SK-N-SH treated with all-trans-retinoic acid at 6 μM for 48 hours (cell line): Measurements from ENCODE around the gene CCM2.

Experiments
- ARNTL ChIP-seq: fragments of 450-650 bp; formaldehyde crosslinking; IDR thresholded peaks from 2 replicates; pipeline ENCODE4 v1.5.0; 2020; ENCODE audit warnings: low read depth, mild to moderate bottlenecking, moderate library complexity, borderline replicate concordance
- BACH2 ChIP-seq: fragments of 250-450 bp; sonication (Bioruptor Pico); IDR thresholded peaks from 2 replicates; pipeline ENCODE4 v1.9.0; 2021; ENCODE audit warnings: mild to moderate bottlenecking, borderline replicate concordance
- CSDC2 ChIP-seq: fragments of 250-450 bp; sonication (Bioruptor Pico); IDR thresholded peaks from 2 replicates; pipeline ENCODE4 v1.5.0; 2020; ENCODE audit warnings: mild to moderate bottlenecking, moderate library complexity
- GLIS3 ChIP-seq: fragments of 250-450 bp; sonication (Bioruptor Pico); IDR thresholded peaks from 2 replicates; pipeline ENCODE4 v1.5.0; 2020; ENCODE audit warnings: mild to moderate bottlenecking, moderate library complexity
- ISL1 ChIP-seq: fragments of 250-450 bp; sonication (Bioruptor Pico); IDR thresholded peaks from 2 replicates; pipeline ENCODE4 v2.1.2; 2022; ENCODE audit warnings: mild to moderate bottlenecking, moderate library complexity
- OSR1 ChIP-seq: fragments of 250-450 bp; sonication (Bioruptor Pico); IDR thresholded peaks from 2 replicates; pipeline ENCODE4 v1.8.0; 2022; ENCODE audit warnings: moderate library complexity, mild to moderate bottlenecking, inconsistent platforms
- TOX ChIP-seq: fragments of 250-450 bp; sonication (Bioruptor Pico); IDR thresholded peaks from 2 replicates; pipeline ENCODE4 v1.8.0; 2021; ENCODE audit warnings: mild to moderate bottlenecking, moderate library complexity, borderline replicate concordance
- ZC3H10 ChIP-seq: fragments of 250-450 bp; sonication (Bioruptor Pico); IDR thresholded peaks from 2 replicates; pipeline ENCODE4 v1.5.1; 2021; ENCODE audit warnings: mild to moderate bottlenecking, moderate library complexity
- ZFP3 ChIP-seq: fragments of 250-450 bp; sonication (Bioruptor Pico); IDR thresholded peaks from 2 replicates; pipeline ENCODE4 v1.5.0; 2020; ENCODE audit warnings: mild to moderate bottlenecking, moderate library complexity
- ZNF565 ChIP-seq: fragments of 450-650 bp; formaldehyde crosslinking; conservative IDR thresholded peaks from 2 replicates; pipeline ENCODE4 v1.5.0; 2020; ENCODE audit warnings: low read depth, mild to moderate bottlenecking, moderate library complexity
- TF ChIP-seq, protein P1 (sequence below): fragments of 250-450 bp; sonication (Bioruptor Pico); IDR thresholded peaks from 2 replicates; pipeline ENCODE4 v1.8.0; 2020; ENCODE audit warnings: mild to moderate bottlenecking, moderate library complexity, borderline replicate concordance

DNA sequence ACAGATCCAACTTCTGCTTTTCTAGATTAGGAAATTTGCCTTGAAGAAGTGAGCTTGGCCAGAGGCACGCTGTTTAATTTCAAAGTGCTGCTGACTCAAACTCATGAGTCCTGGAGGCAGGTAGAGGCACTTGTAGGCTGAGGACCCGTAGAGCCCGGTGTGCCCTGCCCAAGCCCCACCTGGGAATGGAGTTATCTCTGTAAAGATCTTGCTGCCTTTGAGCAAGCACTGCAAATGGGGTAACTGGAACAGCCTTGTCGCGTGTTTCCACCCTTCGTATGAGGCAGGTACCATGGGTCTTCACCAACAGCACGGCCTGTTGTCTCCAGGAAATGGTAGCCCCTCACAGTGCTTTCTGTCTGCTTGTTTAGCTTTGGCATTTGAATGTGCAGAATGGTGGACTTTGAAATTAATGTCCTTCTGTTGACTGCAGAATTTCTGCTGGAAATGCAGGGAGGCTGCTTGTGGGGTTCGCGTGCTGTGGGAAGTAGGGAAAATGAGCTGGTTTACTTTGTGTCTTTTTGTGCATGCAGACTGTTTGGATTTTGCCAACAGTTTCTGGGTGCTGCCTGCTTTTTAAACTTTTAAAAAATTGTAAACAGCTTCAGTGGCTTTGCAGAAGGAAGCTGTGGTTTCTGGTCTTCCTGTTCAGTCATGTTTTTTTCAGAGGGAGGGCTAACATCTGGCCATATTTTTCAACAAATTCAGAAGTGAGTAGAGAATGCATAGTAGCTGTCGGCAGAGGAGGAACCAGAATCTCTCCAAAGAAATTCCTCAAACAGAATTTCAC, 27.2 kb downstream of the CCM2 start:
- TF ChIP-seq ZNF565 (CRISPR knock-in tag) (no peak), ZC3H10 (CRISPR knock-in tag) (no peak), TOX (no peak), ZFP3 (CRISPR knock-in tag) (no peak), ARNTL (CRISPR knock-in tag) (no peak), OSR1 (no peak), BACH2 (no peak), ISL1 (CRISPR knock-in tag) (no peak), GLIS3 (CRISPR knock-in tag) (no peak), CSDC2 (no peak)
- TF ChIP-seq, protein P1, sequence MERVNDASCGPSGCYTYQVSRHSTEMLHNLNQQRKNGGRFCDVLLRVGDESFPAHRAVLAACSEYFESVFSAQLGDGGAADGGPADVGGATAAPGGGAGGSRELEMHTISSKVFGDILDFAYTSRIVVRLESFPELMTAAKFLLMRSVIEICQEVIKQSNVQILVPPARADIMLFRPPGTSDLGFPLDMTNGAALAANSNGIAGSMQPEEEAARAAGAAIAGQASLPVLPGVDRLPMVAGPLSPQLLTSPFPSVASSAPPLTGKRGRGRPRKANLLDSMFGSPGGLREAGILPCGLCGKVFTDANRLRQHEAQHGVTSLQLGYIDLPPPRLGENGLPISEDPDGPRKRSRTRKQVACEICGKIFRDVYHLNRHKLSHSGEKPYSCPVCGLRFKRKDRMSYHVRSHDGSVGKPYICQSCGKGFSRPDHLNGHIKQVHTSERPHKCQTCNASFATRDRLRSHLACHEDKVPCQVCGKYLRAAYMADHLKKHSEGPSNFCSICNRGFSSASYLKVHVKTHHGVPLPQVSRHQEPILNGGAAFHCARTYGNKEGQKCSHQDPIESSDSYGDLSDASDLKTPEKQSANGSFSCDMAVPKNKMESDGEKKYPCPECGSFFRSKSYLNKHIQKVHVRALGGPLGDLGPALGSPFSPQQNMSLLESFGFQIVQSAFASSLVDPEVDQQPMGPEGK (CRISPR knock-in tag), result no peak
